Lower lobe of right lung (tissue), 2 donors: ENCODE measurements around the gene RHO. TPM values are rescaled to one million over a fixed set of nuclear protein-coding genes. Genes with fewer than 3 reads are reported as not detected.
A peak's percentile ranks its signal among the peaks of the same experiment; 100 is the strongest.

Experiments
- ATAC-seq, 2 donors: fragments of 200-7000 bp; cut with Tn5 transposase; one replicate each; pipeline ENCODE4 v1.9.1; 2020 to 2022; ENCODE audit warnings: mild to moderate bottlenecking in 2 of 2, moderate library complexity in 2 of 2
- DNase-seq: peaks from one replicate; pipeline ENCODE4 v3.0.0-alpha.2; 2020
- H3K27ac ChIP-seq: fragments of 200-600 bp; one replicate; pipeline ENCODE4 v1.8.0; 2022
- H3K27me3 ChIP-seq: fragments of 200-600 bp; one replicate; pipeline ENCODE4 v1.8.0; 2022; ENCODE audit warnings: low read depth
- H3K36me3 ChIP-seq: fragments of 200-600 bp; one replicate; pipeline ENCODE4 v1.8.0; 2022; ENCODE audit warnings: mild to moderate bottlenecking
- H3K4me1 ChIP-seq: fragments of 200-600 bp; one replicate; pipeline ENCODE4 v1.8.0; 2022
- H3K4me3 ChIP-seq: fragments of 200-600 bp; one replicate; pipeline ENCODE4 v1.8.0; 2022; ENCODE audit warnings: mild to moderate bottlenecking
- H3K9me3 ChIP-seq: fragments of 200-600 bp; one replicate; pipeline ENCODE4 v1.8.0; 2022
- intact Hi-C: fragments of 100-400 bp; cut with DNase I; formaldehyde crosslinking; loops from one replicate; pipeline ENCODE4 v1.11.0; 2022
- total RNA-seq: library from RNA; stranded (reverse); fragmentation: NEBNext Ultra II Directional; extraction: Animal tissue kit (Norgen Biotek cat#: 25700); gene quantifications from one replicate; pipeline ENCODE4 v1.2.1, GENCODE V29; 2021
- TF ChIP-seq, protein P1 (sequence below): fragments of 200-600 bp; IDR thresholded peaks from one replicate; pipeline ENCODE4 v1.8.0; 2022; ENCODE audit warnings: antibody characterized with exemption, mild to moderate bottlenecking
- donor health status: DM: no; HTN: yes; CAD: no; lungs with severe emphysema.

Gene RHO
- total RNA-seq, 1 donor from 2014 or later = not detected

DNA sequence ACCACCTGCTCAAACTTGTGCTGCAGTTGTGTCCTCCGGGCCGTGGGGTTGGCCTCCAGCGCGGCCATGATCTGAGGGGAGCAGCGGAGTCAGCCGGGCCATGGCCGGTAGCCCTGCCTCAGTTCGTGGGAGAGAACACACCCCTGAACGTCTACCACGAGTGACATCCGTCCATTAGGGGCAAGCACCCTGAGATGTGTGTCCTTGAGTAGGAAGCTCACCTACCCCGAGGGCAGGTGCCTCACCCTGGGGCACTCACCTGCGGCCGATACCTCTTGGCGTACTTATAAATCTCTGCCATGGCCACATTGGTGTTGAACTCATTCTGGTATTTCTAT lies 27.9 kb downstream of the RHO start:
- intact Hi-C loops = no loop called here
- DNase-seq (no peak), ATAC-seq (no peak)
- Histone ChIP-seq H3K27ac (no peak overlapping the region), H3K36me3 (peaks cover 61% of the 10 kb centered on the region), H3K27me3 (no peaks in the 10 kb centered on the region), H3K9me3 (no peaks in the 10 kb centered on the region), H3K4me1 (peaks cover 61% of the 10 kb centered on the region), H3K4me3 (no peak overlapping the region)
- TF ChIP-seq, protein P1, sequence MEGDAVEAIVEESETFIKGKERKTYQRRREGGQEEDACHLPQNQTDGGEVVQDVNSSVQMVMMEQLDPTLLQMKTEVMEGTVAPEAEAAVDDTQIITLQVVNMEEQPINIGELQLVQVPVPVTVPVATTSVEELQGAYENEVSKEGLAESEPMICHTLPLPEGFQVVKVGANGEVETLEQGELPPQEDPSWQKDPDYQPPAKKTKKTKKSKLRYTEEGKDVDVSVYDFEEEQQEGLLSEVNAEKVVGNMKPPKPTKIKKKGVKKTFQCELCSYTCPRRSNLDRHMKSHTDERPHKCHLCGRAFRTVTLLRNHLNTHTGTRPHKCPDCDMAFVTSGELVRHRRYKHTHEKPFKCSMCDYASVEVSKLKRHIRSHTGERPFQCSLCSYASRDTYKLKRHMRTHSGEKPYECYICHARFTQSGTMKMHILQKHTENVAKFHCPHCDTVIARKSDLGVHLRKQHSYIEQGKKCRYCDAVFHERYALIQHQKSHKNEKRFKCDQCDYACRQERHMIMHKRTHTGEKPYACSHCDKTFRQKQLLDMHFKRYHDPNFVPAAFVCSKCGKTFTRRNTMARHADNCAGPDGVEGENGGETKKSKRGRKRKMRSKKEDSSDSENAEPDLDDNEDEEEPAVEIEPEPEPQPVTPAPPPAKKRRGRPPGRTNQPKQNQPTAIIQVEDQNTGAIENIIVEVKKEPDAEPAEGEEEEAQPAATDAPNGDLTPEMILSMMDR = no peak

DNA sequence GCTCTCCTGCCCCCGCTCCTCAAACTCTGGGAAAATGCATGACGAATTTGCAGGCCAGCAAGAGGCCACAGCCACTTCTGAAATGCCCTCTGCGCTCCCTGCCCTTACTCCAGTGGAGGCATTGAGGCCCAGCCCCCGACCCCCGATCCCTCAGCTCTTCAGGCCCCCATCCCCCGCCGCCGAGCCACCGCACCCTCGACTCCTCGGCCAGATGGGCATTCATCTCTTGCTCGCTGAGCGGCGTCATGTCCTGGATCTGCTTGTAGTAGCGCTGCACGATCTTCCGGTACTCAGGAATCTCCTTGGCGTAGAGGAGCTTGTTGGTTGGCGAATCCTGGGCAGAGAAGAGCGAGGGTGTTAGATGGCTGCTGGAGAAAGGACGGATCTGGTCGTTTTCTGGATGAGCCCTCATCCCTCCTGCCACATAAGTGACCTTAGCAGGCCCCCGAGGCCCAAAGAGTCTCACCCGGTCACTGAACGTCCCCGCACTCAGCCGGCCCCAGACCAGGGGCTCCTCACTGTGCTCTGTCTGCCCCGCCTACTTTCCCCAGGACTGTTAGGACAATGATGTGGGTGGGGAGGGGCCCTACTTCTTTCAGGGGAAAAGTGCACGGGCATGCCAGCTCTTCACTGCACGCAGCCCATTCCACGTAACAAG lies 28.6 kb downstream of the RHO start:
- intact Hi-C loops = no loop called here
- H3K36me3 ChIP-seq = peaks cover 68% of the 10 kb centered on the region
- no peaks in the 10 kb centered on the region for H3K9me3 ChIP-seq
- ATAC-seq (no peak), DNase-seq (no peak)
- H3K4me1 ChIP-seq = peaks cover 68% of the 10 kb centered on the region
- H3K4me3 ChIP-seq = no peak overlapping the region
- TF ChIP-seq, protein P1 = no peak
- no peaks in the 10 kb centered on the region for H3K27me3 ChIP-seq
- H3K27ac ChIP-seq = peak overlapping the region; percentile 41

DNA sequence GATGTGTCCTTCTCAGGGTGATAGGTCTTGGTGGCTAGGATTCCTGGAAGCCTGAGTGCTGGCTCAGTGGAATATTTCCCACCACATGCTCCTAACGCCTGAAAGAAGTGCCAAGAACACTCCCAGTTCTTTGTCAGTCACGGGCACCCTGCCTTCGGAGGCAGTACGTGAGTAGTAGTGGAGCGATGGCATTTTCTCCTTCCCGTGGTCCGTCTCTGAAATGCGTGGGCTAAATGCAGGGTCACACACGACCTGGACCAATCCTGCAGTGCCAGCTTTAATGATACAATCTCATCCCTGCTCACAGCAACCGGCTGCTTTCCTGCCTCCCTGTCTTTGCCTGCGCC lies 29.1 kb downstream of the RHO start:
- Histone ChIP-seq H3K36me3 (peaks cover 73% of the 10 kb centered on the region), H3K9me3 (no peaks in the 10 kb centered on the region), H3K27me3 (no peaks in the 10 kb centered on the region), H3K27ac (peak overlapping the region; percentile 41), H3K4me3 (no peak overlapping the region), H3K4me1 (peaks cover 73% of the 10 kb centered on the region)
- TF ChIP-seq, protein P1 = no peak
- DNase-seq (no peak), ATAC-seq (no peak)
- intact Hi-C loops = no loop called here

DNA sequence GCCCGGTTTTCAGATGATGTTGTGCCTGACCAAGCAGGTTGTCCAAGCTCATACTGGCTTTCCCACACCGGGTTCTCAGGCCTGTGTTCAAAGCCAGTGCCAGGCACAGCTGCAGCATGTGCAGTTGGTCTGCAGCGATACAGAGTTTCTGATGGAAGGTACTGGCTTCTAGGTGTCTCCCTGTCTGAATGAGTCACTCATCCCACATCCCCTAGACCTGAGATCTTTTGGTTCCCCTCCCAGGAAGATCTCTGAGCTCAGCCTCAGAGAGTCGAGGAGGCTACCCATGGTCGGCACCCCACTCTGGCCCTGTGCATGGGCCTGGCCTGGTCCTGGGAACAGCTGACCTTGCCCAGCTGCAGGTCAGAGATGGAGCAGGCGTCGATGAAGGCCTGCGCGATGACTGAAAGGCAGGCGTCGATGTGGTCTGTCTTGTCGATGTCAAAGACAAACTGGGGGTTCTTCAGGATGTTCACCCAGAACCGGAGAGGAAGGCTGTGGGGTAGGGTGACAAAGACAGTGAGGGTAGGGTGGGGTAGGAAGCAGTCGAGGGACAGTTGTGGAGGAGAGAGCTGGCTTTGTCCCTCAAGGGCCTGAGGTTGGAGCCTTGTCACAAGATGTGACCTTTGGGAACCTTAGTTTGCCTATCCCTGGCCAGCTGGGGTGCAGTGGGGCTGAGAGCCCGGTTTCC lies 29.8 kb downstream of the RHO start:
- ATAC-seq (no peak), DNase-seq (no peak)
- Histone ChIP-seq H3K27me3 (no peaks in the 10 kb centered on the region), H3K36me3 (peaks cover 80% of the 10 kb centered on the region), H3K9me3 (no peaks in the 10 kb centered on the region), H3K4me3 (no peak overlapping the region), H3K4me1 (peaks cover 74% of the 10 kb centered on the region), H3K27ac (peak overlapping the region; percentile 41)
- TF ChIP-seq, protein P1 = no peak
- intact Hi-C loops = no loop called here

DNA sequence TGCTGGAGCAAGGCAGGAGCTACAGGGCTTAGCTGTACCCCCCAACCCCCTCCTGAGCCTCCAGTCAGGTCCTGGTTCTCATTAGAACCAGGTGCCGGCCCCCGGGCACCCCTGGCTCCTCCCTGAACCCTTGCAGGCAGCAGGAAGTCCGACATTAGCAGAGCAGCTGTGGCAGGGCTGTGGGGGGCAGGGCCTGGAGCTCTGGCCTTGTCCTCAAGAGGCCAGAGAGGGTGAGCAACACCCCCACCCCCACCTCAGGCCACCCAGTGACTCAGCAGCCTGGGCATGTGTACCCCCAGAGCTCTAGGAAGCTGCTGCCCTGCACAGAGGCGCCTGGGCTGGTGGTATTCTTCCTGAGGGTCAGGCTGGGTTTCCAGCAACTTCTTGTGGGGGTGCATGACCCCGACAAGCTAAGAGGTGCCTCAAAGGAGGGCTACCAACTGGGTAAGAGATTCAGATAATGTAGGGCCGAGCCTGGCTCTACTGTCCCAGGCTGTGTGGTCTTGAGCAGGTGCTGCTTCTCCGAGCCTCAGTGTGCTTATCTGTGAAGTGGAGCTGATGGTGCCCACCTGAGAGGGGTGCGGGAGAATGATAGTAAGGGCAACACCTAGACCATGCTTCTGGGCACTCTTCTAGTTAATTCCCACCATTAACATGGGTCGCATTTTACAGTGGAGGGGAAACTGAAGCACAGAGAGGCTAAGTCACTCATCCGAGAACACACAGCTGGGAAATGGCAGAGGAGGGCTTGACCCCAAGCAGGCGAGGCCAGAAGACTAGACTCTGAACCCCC lies 30.5 kb downstream of the RHO start:
- H3K27me3 ChIP-seq = no peaks in the 10 kb centered on the region
- intact Hi-C loops = no loop called here
- ATAC-seq (no peak), DNase-seq (no peak)
- H3K27ac ChIP-seq = peak overlapping the region; percentile 41
- no peaks in the 10 kb centered on the region for H3K9me3 ChIP-seq
- H3K4me1 ChIP-seq = peaks cover 72% of the 10 kb centered on the region
- H3K4me3 ChIP-seq = no peak overlapping the region
- H3K36me3 ChIP-seq = peaks cover 88% of the 10 kb centered on the region
- TF ChIP-seq, protein P1 = no peak
